ENCODE results near the gene PTPA.

GRCh38 chr9:129185402-129185801 is 74.2 kb downstream of the PTPA start:
- TF ChIP-seq CTCF (IDR thresholded peaks at IDR 0.05) = no peak
- TF ChIP-seq POLR2A (IDR thresholded peaks at IDR 0.05) = no peak

Measured in heart left ventricle (tissue), 13 donors.